Ishikawa (cell line): ENCODE results near the gene CMTM8.
A peak's percentile ranks its signal among the peaks of the same experiment; 100 is the strongest.

Experiments used
- CEBPB ChIP-seq: IDR thresholded peaks from 2 replicates; pipeline ENCODE4 v1.6.1; 2012
- CREB1 ChIP-seq: IDR thresholded peaks from 2 replicates; pipeline ENCODE4 v1.6.1; 2012; ENCODE audit warnings: low read depth
- EGR1 ChIP-seq: IDR thresholded peaks from 2 replicates; pipeline ENCODE4 v1.6.1; 2012
- EP300 ChIP-seq: IDR thresholded peaks from 2 replicates; pipeline ENCODE4 v1.6.1; 2012; ENCODE audit warnings: borderline replicate concordance
- FOXM1 ChIP-seq: IDR thresholded peaks from 2 replicates; pipeline ENCODE4 v1.6.1; 2012; ENCODE audit warnings: low read depth, borderline replicate concordance
- NFIC ChIP-seq: IDR thresholded peaks from 2 replicates; pipeline ENCODE4 v1.6.1; 2012
- RAD21 ChIP-seq: IDR thresholded peaks from 2 replicates; pipeline ENCODE4 v1.6.1; 2012; ENCODE audit warnings: low read depth
- TAF1 ChIP-seq: IDR thresholded peaks from 2 replicates; pipeline ENCODE4 v1.6.1; 2012; ENCODE audit warnings: low read depth, mild to moderate bottlenecking
- TCF12 ChIP-seq: IDR thresholded peaks from 2 replicates; pipeline ENCODE4 v1.6.1; 2012; ENCODE audit warnings: low read depth
- TEAD4 ChIP-seq: IDR thresholded peaks from 2 replicates; pipeline ENCODE4 v1.6.1; 2012
- USF1 ChIP-seq: IDR thresholded peaks from 2 replicates; pipeline ENCODE4 v1.6.1; 2012
- YY1 ChIP-seq: IDR thresholded peaks from 2 replicates; pipeline ENCODE4 v1.6.1; 2012; ENCODE audit warnings: low read depth
- ZBTB7A ChIP-seq: IDR thresholded peaks from 2 replicates; pipeline ENCODE4 v1.6.1; 2012; ENCODE audit warnings: low read depth
- TF ChIP-seq, protein P1 (sequence below): IDR thresholded peaks from 2 replicates; pipeline ENCODE4 v1.6.1; 2012; ENCODE audit warnings: low read depth, mild to moderate bottlenecking
- TF ChIP-seq, protein P2 (sequence below): IDR thresholded peaks from 2 replicates; pipeline ENCODE4 v1.6.1; 2012

CMTM8 gene

DNA sequence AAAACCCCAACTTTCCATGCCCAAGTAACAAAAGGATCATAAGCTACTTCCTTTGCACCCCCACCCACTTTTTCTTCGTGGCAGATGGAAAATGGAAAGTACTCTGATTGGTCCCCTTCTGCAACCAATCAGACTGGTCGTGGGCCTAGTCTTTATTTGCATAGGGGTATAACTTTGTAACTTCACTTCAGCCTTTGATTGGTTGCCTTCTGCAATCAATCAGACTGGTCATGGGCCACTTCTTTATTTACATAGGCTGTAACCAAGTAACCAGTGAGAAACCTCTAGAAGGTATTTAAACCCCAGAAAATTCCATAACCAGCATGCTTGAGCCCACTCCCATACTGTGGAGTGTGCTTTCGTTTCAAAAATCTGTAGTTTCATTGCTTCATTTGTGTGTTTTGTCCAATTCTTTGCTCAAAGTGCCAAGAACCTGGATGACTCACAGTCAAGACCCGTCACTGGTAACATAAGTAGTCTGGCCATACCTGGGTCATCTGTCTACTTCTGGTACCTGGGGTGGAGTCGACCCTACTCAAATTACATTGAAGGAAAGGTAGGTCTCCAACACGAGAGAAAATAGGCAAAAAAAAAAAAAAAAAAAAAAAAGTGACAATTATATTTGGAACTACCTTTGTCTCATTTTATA, 41.9 kb downstream of the CMTM8 start:
- TF ChIP-seq NFIC (peak; percentile 36; the same call in 1 of the 2 replicates), ZBTB7A (no peak), TEAD4 (0 out of 2 replicates have a peak, but pooled peaks have one; percentile 6), EP300 (peak; percentile 40; the same call in 1 of the 2 replicates)

GRCh38 chr3:32281570-32282106, 43.2 kb downstream of the CMTM8 start:
- TF ChIP-seq TCF12 (no peak), RAD21 (no peak), TAF1 (no peak), EGR1 (no peak), CREB1 (no peak), YY1 (no peak), TEAD4 (no peak), USF1 (no peak), EP300 (no peak), CEBPB (no peak), ZBTB7A (no peak), FOXM1 (no peak), NFIC (no peak)
- TF ChIP-seq, protein P1, sequence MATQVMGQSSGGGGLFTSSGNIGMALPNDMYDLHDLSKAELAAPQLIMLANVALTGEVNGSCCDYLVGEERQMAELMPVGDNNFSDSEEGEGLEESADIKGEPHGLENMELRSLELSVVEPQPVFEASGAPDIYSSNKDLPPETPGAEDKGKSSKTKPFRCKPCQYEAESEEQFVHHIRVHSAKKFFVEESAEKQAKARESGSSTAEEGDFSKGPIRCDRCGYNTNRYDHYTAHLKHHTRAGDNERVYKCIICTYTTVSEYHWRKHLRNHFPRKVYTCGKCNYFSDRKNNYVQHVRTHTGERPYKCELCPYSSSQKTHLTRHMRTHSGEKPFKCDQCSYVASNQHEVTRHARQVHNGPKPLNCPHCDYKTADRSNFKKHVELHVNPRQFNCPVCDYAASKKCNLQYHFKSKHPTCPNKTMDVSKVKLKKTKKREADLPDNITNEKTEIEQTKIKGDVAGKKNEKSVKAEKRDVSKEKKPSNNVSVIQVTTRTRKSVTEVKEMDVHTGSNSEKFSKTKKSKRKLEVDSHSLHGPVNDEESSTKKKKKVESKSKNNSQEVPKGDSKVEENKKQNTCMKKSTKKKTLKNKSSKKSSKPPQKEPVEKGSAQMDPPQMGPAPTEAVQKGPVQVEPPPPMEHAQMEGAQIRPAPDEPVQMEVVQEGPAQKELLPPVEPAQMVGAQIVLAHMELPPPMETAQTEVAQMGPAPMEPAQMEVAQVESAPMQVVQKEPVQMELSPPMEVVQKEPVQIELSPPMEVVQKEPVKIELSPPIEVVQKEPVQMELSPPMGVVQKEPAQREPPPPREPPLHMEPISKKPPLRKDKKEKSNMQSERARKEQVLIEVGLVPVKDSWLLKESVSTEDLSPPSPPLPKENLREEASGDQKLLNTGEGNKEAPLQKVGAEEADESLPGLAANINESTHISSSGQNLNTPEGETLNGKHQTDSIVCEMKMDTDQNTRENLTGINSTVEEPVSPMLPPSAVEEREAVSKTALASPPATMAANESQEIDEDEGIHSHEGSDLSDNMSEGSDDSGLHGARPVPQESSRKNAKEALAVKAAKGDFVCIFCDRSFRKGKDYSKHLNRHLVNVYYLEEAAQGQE: no peak
- TF ChIP-seq, protein P2, sequence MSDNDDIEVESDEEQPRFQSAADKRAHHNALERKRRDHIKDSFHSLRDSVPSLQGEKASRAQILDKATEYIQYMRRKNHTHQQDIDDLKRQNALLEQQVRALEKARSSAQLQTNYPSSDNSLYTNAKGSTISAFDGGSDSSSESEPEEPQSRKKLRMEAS: no peak

GRCh38 chr3:32282578-32283154, 44.2 kb downstream of the CMTM8 start:
- TF ChIP-seq TCF12 (no peak), NFIC (no peak), CEBPB (no peak), RAD21 (no peak), EGR1 (no peak), EP300 (no peak), FOXM1 (no peak), YY1 (no peak), TAF1 (no peak), ZBTB7A (no peak)
- TF ChIP-seq, protein P1: no peak

DNA sequence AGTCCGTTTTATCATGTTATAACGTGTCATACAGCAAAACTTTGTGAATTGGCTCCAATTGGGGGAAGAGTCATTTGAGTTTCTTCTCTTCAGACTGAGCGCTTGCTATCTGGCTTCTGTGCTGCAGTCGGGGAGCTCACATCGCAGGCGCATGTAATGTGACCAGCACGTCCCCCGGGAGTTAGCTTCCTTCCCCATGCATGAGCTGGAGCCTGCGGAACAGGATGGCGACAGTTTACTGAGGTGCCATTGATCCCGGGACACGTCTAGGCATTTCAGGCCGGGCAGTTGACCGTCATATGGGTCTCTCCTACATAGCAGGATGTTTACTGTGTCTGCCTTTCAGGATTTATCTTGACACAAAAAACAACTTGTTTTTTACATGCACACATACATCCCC, 44.8 kb downstream of the CMTM8 start:
- TF ChIP-seq FOXM1 (no peak), TAF1 (no peak), TEAD4 (no peak), NFIC (no peak), YY1 (no peak), USF1 (no peak), EP300 (no peak), EGR1 (no peak), CREB1 (no peak)
- TF ChIP-seq, protein P1: no peak
- TF ChIP-seq, protein P2: no peak
